ENCODE measurements around the gene KLHL10. TPM values are rescaled to one million over a fixed set of nuclear protein-coding genes. Genes with fewer than 3 reads are reported as not detected.

KLHL10 gene
- total and polyA plus RNA-seq, 9 of the 15 experiments (the other 6 are each of a cell fraction or from before 2014, with no cell fraction given): 0.06 to 0.56 (median 0.12) TPM; not detected in 5

- TF ChIP-seq, protein P1, sequence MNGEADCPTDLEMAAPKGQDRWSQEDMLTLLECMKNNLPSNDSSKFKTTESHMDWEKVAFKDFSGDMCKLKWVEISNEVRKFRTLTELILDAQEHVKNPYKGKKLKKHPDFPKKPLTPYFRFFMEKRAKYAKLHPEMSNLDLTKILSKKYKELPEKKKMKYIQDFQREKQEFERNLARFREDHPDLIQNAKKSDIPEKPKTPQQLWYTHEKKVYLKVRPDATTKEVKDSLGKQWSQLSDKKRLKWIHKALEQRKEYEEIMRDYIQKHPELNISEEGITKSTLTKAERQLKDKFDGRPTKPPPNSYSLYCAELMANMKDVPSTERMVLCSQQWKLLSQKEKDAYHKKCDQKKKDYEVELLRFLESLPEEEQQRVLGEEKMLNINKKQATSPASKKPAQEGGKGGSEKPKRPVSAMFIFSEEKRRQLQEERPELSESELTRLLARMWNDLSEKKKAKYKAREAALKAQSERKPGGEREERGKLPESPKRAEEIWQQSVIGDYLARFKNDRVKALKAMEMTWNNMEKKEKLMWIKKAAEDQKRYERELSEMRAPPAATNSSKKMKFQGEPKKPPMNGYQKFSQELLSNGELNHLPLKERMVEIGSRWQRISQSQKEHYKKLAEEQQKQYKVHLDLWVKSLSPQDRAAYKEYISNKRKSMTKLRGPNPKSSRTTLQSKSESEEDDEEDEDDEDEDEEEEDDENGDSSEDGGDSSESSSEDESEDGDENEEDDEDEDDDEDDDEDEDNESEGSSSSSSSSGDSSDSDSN (IDR thresholded peaks at IDR 0.05; ENCODE audit: borderline replicate concordance in 1 of 2, low read depth in 2 of 2, low read length in 2 of 2): 0 out of 4 replicates have a peak, but pooled peaks of 1 of the 2 experiments have one; percentile 27
- TF ChIP-seq TCF3 (CRISPR knock-in tag; IDR thresholded peaks at IDR 0.05) (no peak), HOXB6 (CRISPR knock-in tag; IDR thresholded peaks at IDR 0.05; ENCODE audit: borderline replicate concordance) (no peak), KAT8 (IDR thresholded peaks at IDR 0.05; ENCODE audit: low read depth) (no peak), ZNF583 (CRISPR knock-in tag; IDR thresholded peaks at IDR 0.05) (no peak), TSC22D4 (tag; IDR thresholded peaks at IDR 0.05) (no peak), ZNF184 (CRISPR knock-in tag; IDR thresholded peaks at IDR 0.05) (no peak), KAT2B (IDR thresholded peaks at IDR 0.05; ENCODE audit: low read depth, low read length) (no peak), E2F3 (CRISPR knock-in tag; IDR thresholded peaks at IDR 0.05) (no peak), RBM17 (IDR thresholded peaks at IDR 0.05; ENCODE audit: borderline replicate concordance, low read depth, low read length) (no peak), MIER1 (IDR thresholded peaks at IDR 0.05; ENCODE audit: low read depth) (no peak), ZNF766 (CRISPR knock-in tag; conservative IDR thresholded peaks at IDR 0.05) (0 out of 2 replicates have a peak, but pooled peaks have one; percentile 25)
- TF ChIP-seq, protein P2, sequence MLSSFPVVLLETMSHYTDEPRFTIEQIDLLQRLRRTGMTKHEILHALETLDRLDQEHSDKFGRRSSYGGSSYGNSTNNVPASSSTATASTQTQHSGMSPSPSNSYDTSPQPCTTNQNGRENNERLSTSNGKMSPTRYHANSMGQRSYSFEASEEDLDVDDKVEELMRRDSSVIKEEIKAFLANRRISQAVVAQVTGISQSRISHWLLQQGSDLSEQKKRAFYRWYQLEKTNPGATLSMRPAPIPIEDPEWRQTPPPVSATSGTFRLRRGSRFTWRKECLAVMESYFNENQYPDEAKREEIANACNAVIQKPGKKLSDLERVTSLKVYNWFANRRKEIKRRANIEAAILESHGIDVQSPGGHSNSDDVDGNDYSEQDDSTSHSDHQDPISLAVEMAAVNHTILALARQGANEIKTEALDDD (IDR thresholded peaks at IDR 0.05): no peak
- TF ChIP-seq, protein P3, sequence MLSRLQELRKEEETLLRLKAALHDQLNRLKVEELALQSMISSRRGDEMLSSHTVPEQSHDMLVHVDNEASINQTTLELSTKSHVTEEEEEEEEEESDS (CRISPR knock-in tag; IDR thresholded peaks at IDR 0.05): no peak
- TF ChIP-seq, protein P4, sequence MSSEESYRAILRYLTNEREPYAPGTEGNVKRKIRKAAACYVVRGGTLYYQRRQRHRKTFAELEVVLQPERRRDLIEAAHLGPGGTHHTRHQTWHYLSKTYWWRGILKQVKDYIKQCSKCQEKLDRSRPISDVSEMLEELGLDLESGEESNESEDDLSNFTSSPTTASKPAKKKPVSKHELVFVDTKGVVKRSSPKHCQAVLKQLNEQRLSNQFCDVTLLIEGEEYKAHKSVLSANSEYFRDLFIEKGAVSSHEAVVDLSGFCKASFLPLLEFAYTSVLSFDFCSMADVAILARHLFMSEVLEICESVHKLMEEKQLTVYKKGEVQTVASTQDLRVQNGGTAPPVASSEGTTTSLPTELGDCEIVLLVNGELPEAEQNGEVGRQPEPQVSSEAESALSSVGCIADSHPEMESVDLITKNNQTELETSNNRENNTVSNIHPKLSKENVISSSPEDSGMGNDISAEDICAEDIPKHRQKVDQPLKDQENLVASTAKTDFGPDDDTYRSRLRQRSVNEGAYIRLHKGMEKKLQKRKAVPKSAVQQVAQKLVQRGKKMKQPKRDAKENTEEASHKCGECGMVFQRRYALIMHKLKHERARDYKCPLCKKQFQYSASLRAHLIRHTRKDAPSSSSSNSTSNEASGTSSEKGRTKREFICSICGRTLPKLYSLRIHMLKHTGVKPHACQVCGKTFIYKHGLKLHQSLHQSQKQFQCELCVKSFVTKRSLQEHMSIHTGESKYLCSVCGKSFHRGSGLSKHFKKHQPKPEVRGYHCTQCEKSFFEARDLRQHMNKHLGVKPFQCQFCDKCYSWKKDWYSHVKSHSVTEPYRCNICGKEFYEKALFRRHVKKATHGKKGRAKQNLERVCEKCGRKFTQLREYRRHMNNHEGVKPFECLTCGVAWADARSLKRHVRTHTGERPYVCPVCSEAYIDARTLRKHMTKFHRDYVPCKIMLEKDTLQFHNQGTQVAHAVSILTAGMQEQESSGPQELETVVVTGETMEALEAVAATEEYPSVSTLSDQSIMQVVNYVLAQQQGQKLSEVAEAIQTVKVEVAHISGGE (CRISPR knock-in tag; IDR thresholded peaks at IDR 0.05): no peak
Observed at GRCh38 chr17:41793784-41794539, 43.7 kb upstream of the KLHL10 start (continued).

All from K562 (cell line).